ENCODE data around the gene KCNK3.

KCNK3 gene

DNA sequence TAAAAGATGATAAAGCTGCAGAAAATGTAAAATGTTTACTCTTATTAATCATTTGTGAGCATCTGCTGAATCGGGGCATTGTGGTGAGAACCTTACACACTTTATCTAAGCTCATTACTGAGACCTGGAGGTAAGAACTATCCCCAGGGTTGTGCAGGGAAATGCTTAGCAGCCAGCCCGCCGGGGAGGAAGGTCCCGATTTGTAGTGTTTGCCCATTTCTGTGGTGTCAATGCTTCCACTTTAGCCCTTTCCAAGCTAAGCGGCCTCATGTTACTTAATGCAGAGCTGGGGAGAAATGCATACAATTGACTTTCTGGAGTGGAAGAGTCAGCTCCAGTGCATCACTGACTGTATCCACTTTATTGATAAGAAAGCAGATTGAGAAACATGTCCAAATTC, 20.8 kb upstream of the KCNK3 start:
- peaks cover 1% of the 10 kb centered on the region for H3K36me3 Mint-ChIP-seq
- DNase-seq (ENCODE audit: low spot score in 2 of 2) (no peak), ATAC-seq (ENCODE audit: low read depth) (no peak)
- H3K4me3 Mint-ChIP-seq: no peak overlapping the region
- no peaks in the 10 kb centered on the region for H3K4me1 Mint-ChIP-seq
- no peak overlapping the region for H3K27ac Mint-ChIP-seq
- H3K9me3 Mint-ChIP-seq: no peaks in the 10 kb centered on the region
- peaks cover 21% of the 10 kb centered on the region for H3K27me3 Mint-ChIP-seq

DNA sequence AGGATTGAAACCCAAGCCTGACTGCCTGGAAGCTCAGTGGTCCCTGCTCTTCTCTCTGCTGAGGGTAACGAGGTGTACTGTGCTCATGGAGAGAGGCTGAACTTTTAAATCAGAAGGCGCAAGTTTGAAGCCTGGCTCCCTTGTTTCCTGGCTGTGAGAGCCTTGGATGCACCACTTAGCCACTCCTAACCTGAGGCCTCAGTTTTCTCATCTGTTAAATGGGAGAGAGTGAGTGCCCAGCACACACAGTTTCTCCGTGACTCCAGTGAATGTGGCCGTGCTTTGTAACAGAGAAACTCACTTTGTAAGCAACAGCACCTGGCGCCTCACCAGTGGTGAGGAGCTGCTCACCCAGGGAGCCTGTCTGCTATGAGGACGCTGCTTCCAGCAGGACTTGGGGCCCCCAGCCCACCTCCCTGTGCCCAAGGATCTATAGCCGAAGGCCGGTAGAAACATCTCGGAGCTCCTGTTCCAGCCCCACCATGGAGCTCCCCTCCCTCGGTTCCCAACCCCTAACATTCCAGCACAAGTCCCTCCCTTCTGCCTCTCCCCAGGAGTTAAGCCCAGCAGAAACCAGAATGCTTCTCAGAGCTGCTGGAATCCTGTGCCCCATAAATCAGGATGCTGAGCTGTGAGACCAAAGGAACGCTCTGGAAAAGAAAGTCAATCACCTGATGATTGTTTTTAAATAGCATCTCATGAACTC, 20.3 kb upstream of the KCNK3 start:
- Mint-ChIP-seq H3K4me3 (no peak overlapping the region), H3K4me1 (no peaks in the 10 kb centered on the region), H3K9me3 (no peaks in the 10 kb centered on the region), H3K27ac (no peak overlapping the region), H3K27me3 (peaks cover 18% of the 10 kb centered on the region), H3K36me3 (no peaks in the 10 kb centered on the region)
- DNase-seq (ENCODE audit: low spot score in 2 of 2) (no peak), ATAC-seq (ENCODE audit: low read depth) (no peak)

DNA sequence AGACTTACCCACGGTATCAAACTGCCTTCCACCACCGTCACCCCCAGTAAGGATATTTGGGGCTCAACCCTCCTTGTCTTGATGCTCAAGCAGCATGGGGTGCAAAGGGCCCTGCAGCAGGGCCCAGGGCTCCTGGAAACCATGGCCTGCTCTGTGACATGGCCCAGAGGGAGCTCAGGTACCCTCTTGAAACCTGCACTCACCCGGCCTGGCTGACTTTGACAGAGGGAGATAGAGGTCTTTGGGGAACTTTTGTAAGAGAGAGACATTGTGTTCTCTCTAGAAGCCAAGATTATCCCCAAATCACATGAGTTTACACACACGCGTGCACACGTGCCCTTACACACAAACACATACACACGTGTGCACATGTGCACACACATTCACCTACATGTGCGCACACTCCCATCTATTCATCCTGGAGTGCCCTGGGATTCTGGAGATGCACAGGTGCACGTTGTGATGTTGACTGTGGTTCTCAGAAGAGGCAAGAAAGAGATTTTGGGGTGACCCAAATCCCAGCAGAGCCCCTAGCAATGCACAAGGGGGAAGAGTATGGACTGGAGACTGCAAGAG, 19.6 kb upstream of the KCNK3 start:
- no peaks in the 10 kb centered on the region for H3K4me1 Mint-ChIP-seq
- H3K9me3 Mint-ChIP-seq: peaks cover 4% of the 10 kb centered on the region
- no peak overlapping the region for H3K27ac Mint-ChIP-seq
- peaks cover 19% of the 10 kb centered on the region for H3K27me3 Mint-ChIP-seq
- H3K4me3 Mint-ChIP-seq: no peak overlapping the region
- no peak for DNase-seq (ENCODE audit: low spot score in 2 of 2)
- no peak for ATAC-seq (ENCODE audit: low read depth)
- no peaks in the 10 kb centered on the region for H3K36me3 Mint-ChIP-seq

DNA sequence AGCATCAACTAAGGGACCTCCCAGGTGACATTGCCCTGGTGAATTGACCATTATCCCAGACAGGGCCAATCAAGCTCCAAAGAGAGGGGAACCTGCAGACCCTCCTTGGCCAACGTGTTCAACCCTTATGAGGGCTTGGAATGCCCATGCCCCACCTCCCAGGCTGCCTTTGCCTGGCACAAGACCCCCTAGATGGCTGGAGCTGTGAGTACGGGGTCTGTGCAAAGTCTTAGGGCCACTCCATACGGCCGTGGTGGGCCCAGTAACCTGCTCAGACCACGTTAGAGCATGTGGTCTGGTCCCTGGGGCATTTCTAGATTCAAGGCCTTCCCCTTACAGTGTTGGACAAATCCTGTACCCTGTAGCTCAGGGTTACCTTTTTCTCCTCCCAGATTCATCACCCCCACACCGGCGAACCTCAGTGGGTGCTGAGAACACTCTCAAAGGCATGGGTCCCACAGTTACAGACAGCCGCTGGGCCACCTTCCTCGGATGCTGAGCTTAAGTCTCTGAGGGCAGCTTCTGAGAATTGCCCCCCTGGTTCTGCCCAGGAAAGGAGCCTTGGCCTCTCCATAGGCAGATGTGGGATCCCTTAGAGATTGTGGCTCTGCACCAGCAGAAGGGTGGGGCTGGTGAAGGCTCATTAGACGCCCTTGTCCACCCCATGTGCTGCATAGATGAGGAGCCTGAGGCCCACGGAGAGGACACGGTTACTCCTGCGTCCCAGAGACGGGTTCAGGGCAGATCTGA, 18.3 kb upstream of the KCNK3 start:
- peaks cover 4% of the 10 kb centered on the region for H3K9me3 Mint-ChIP-seq
- H3K36me3 Mint-ChIP-seq: no peaks in the 10 kb centered on the region
- peaks cover 14% of the 10 kb centered on the region for H3K27me3 Mint-ChIP-seq
- ATAC-seq (ENCODE audit: low read depth) (no peak), DNase-seq (ENCODE audit: low spot score in 2 of 2) (no peak)
- H3K4me1 Mint-ChIP-seq: no peaks in the 10 kb centered on the region
- H3K27ac Mint-ChIP-seq: no peak overlapping the region
- no peak overlapping the region for H3K4me3 Mint-ChIP-seq

DNA sequence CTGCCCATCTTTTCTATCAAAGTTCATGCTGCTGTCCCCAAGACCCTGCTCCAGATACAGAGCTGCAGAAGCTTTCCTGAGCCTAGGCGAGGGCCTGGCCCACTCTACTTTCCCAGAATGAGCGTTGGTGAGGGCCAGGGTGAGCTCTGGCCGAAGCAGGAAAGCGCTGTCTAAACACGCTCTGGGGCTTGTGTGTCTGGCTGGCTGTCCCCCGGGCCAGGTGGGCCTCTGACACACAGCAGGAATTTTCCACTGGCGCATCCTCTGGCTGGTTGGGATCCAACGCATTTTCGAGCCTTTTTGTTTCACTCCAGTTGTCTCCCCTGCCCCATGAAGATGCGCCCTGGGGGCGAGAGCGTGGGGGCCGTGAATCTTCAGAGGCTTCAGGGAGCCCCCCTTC, 17.8 kb upstream of the KCNK3 start:
- no peak for DNase-seq (ENCODE audit: low spot score in 2 of 2)
- Mint-ChIP-seq H3K36me3 (no peaks in the 10 kb centered on the region), H3K4me1 (no peaks in the 10 kb centered on the region), H3K27me3 (peaks cover 14% of the 10 kb centered on the region), H3K4me3 (no peak overlapping the region), H3K9me3 (peaks cover 4% of the 10 kb centered on the region), H3K27ac (no peak overlapping the region)
- no peak for ATAC-seq (ENCODE audit: low read depth)

DNA sequence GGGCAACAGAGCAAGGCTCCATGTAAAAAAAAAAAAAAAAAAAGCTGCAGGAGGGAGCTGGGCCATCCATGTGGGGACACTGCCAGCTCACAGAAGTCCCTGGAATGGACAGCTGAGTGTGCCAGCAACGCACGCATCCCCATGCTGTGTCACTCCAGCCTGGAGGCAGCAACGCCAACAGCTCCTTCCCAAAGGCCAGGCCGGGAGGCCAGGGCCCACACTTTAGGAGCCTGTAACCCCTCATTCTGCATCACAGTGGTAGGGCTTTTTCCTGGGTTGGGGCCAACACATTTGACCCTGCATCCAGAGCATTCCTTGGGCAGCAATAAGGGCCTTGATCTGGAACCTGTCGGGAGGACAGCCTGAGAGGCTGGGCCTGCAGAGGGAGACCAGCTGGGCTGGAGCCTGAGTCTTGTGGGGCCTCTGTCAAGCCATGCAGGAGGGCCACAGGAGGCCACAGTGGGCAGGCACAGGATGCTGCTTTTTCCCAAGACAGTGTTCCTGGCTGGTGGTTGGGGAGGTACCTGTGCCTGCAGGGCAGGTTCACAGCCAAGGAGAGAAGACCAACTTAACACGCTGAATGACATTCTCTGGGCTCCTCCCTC, 16.8 kb upstream of the KCNK3 start:
- H3K36me3 Mint-ChIP-seq: no peaks in the 10 kb centered on the region
- ATAC-seq (ENCODE audit: low read depth): no peak
- peaks cover 12% of the 10 kb centered on the region for H3K27me3 Mint-ChIP-seq

DNA sequence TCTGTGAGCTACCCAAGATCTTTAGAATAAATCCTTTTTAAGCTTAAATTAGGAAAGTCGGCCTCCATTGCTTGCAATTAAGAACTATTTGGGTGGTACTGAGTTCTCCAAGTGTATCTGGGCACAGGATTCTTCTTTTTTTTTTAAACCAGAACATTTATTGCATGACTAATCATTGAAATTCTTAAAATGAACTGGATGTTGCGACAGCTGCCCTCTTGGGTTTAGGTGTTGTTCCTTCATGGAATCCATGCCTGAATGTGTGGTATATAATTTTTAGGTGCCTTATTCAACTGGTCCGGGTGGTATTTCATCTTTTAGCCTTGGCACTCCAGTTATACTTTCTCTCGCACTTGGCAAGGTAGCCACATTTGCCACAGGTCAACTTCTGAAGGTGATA, 14.5 kb upstream of the KCNK3 start:
- no peaks in the 10 kb centered on the region for H3K36me3 Mint-ChIP-seq
- DNase-seq (ENCODE audit: low spot score in 2 of 2) (no peak), ATAC-seq (ENCODE audit: low read depth) (no peak)
- H3K4me1 Mint-ChIP-seq: no peaks in the 10 kb centered on the region
- no peak overlapping the region for H3K27ac Mint-ChIP-seq
- H3K9me3 Mint-ChIP-seq: peaks cover 4% of the 10 kb centered on the region
- peaks cover 16% of the 10 kb centered on the region for H3K27me3 Mint-ChIP-seq
- no peak overlapping the region for H3K4me3 Mint-ChIP-seq

More for the DNA sequence above, 16.8 kb upstream of the KCNK3 start:
- H3K9me3 Mint-ChIP-seq: peaks cover 4% of the 10 kb centered on the region
- no peak overlapping the region for H3K4me3 Mint-ChIP-seq
- H3K4me1 Mint-ChIP-seq: no peaks in the 10 kb centered on the region
- no peak for DNase-seq (ENCODE audit: low spot score in 2 of 2)
- no peak overlapping the region for H3K27ac Mint-ChIP-seq

DNA sequence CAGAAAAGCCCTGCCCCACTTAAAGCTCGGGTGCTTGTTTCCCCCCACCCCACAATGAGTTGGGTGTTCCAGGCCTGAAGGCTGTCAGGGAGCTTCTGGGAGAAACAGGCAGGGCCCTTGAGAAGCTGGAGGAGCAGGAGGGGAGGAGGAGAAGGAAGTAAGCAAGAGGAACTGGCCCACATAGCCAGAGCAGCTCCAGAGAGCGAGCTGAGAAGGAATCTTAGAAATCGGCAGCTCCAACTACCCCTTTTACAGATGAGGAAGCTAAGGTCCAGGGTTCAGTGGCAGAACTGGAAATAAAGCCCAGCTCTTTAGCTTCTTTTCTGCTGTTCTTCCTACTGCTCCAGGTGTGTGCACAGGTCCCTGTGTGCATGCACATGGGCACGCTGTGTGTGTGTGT, 12.7 kb upstream of the KCNK3 start:
- H3K36me3 Mint-ChIP-seq: no peaks in the 10 kb centered on the region
- no peak overlapping the region for H3K4me3 Mint-ChIP-seq
- H3K27ac Mint-ChIP-seq: no peak overlapping the region
- no peak for DNase-seq (ENCODE audit: low spot score in 2 of 2)
- H3K9me3 Mint-ChIP-seq: peaks cover 4% of the 10 kb centered on the region
- no peaks in the 10 kb centered on the region for H3K4me1 Mint-ChIP-seq
- ATAC-seq (ENCODE audit: low read depth): no peak
- peaks cover 16% of the 10 kb centered on the region for H3K27me3 Mint-ChIP-seq

DNA sequence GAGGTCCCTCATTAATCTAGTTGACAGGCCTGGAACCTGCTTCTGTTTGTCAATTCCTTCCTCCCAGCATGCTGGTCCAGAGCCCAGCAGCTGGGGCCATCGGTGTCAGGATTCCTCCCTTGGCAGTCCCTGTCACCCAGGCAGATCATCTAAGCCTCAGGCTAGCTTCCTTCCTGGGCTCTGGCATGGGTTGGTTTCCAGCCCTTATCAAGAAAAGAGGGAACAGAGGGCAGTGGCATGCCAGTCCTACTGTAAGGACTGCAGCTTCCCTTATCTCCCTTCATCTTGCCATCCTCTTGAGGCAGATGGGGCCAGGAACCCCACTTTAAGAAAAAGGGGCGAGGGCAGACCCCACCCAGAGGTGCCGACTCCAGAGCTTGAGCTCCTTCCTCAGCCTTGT, 10.9 kb upstream of the KCNK3 start:
- DNase-seq (ENCODE audit: low spot score in 2 of 2) (no peak), ATAC-seq (ENCODE audit: low read depth) (no peak)
- H3K4me1 Mint-ChIP-seq: peaks cover 7% of the 10 kb centered on the region
- H3K27me3 Mint-ChIP-seq: peaks cover 26% of the 10 kb centered on the region
- H3K27ac Mint-ChIP-seq: no peak overlapping the region
- peaks cover 4% of the 10 kb centered on the region for H3K9me3 Mint-ChIP-seq
- no peak overlapping the region for H3K4me3 Mint-ChIP-seq
- no peaks in the 10 kb centered on the region for H3K36me3 Mint-ChIP-seq

DNA sequence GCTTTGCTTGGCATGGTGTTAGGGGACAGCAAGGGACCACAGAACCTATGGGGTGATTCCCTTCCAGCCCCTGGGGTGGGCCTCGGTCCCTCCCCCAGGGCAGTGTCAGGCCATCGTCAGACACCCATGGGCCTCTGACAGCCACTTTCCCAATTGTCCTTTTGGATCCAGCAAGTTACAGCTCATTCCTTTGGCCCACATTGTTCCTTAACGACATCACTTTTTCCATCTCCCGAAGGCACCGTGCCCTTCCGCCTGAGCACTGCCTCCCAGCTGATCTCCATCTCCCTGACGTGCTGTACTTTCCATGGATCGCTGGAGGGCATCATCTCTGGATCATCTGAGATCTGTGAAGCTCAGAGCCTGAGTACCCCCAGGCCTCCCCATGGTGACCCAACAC, 10.4 kb upstream of the KCNK3 start:
- no peak for ATAC-seq (ENCODE audit: low read depth)
- no peaks in the 10 kb centered on the region for H3K36me3 Mint-ChIP-seq
- no peak for DNase-seq (ENCODE audit: low spot score in 2 of 2)
- H3K9me3 Mint-ChIP-seq: peaks cover 4% of the 10 kb centered on the region
- H3K4me3 Mint-ChIP-seq: no peak overlapping the region
- no peak overlapping the region for H3K27ac Mint-ChIP-seq
- peaks cover 29% of the 10 kb centered on the region for H3K27me3 Mint-ChIP-seq
- peaks cover 7% of the 10 kb centered on the region for H3K4me1 Mint-ChIP-seq

DNA sequence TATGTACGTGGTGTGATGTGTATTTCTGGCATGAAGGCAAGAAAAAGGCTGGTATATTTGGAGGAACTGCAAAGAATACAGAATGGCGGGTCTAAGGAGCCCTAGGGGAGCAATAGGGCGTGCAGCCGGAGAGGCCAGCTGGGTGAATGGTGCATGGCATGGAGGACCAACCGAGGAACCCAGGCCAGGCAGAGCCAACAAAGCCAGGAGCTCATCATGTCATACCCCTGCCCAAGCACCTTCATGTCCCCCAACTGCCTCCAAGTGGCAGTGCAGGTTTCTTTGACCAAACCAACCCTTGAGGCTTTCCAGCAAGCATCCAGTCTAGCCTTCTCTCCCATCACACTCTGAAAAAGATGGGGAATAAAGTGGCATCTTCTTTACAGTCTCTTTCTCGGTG, 8.9 kb upstream of the KCNK3 start:
- peaks cover 7% of the 10 kb centered on the region for H3K4me1 Mint-ChIP-seq

DNA sequence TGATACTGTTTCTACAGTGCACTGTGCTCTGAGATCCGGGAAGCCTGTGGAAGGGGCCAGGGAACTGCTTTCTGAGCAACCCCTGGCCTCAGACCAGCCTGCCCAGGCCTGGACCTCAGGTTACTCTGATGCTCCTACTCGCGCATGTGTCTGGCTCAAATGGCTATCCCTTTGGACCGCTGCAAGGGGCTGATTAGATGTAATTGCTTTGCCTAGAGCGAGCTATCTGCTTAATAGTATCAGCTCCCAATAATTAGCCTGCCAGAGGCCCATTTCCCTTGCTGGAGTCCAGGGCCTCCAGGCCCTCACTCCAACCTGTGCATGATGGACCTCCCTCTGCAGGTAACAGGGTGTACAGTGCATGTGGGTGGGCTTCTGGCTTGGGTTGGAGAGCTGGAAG, 7.2 kb upstream of the KCNK3 start:
- peaks cover 7% of the 10 kb centered on the region for H3K4me1 Mint-ChIP-seq
- no peak overlapping the region for H3K27ac Mint-ChIP-seq
- no peaks in the 10 kb centered on the region for H3K9me3 Mint-ChIP-seq
- ATAC-seq (ENCODE audit: low read depth) (no peak), DNase-seq (ENCODE audit: low spot score in 2 of 2) (no peak)
- H3K27me3 Mint-ChIP-seq: peaks cover 28% of the 10 kb centered on the region
- H3K36me3 Mint-ChIP-seq: no peaks in the 10 kb centered on the region
- no peak overlapping the region for H3K4me3 Mint-ChIP-seq

More for the DNA sequence above, 8.9 kb upstream of the KCNK3 start:
- Mint-ChIP-seq H3K4me3 (no peak overlapping the region), H3K9me3 (no peaks in the 10 kb centered on the region), H3K36me3 (no peaks in the 10 kb centered on the region), H3K27ac (no peak overlapping the region), H3K27me3 (peaks cover 27% of the 10 kb centered on the region)
- DNase-seq (ENCODE audit: low spot score in 2 of 2): no peak
- no peak for ATAC-seq (ENCODE audit: low read depth)

DNA sequence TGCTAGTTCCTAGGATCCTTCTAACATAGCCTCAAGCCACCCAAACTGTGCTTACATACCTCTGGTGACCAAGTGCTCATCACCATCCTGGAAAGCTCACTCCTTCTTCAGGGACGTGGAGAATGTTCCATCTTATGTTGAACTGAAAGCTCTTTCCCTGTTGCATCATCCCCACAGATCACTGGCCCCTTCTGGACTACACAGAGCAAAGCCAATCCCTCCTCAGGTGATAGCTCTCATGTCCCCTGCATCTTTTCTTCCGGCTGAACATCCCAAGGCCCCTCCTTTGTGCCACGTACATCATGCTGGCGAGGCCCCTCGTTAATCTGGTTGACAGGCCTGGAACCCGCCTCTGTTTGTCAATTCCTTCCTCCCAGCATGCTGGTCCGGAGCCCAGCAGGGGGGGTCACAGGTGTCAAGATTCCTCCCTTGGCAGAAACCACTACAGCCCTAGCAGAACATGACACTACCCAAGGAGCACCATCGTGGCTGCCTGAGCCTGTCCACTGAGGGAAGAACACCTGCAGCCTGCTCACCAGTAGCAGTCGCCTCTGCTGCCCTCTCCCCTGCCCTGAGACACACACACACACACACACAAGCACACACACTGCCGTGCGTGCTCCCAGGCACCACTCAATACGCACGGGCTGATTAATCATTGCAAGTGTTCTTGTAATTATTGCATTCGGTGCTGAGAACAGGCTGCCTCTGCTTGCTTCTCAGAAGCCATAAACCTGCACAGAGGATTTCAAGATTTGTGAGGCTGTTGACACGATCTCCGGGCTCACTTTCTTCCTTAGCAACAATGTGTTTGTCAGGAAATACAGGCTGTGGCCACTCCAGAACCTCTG, 6.3 kb upstream of the KCNK3 start:
- Mint-ChIP-seq H3K4me3 (no peak overlapping the region), H3K27ac (no peak overlapping the region), H3K27me3 (peaks cover 28% of the 10 kb centered on the region), H3K9me3 (no peaks in the 10 kb centered on the region), H3K36me3 (no peaks in the 10 kb centered on the region), H3K4me1 (peaks cover 7% of the 10 kb centered on the region)
- ATAC-seq (ENCODE audit: low read depth): no peak
- DNase-seq (ENCODE audit: low spot score in 2 of 2): no peak

DNA sequence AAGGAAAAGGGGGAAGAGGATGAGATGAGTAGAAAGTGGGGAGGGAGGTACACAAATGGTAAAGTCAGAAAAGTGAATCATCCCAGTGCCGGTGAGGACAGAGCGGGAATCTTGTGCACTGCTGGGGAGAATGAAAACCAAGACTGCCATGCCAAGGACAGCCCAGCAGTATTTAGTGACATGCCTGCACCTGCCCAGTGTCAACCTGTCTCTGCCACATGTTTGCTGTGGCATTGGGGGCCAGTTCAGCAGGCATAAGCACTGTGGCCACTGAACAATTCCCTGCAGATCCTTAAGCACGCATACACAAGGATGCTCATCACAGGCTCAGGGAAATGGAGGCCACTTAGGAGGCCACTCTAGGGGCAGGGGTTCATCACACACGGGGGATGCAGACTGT, 5.2 kb upstream of the KCNK3 start:
- Mint-ChIP-seq H3K36me3 (no peaks in the 10 kb centered on the region), H3K4me3 (no peak overlapping the region), H3K27ac (no peak overlapping the region), H3K4me1 (peaks cover 10% of the 10 kb centered on the region), H3K27me3 (peaks cover 30% of the 10 kb centered on the region), H3K9me3 (no peaks in the 10 kb centered on the region)
- ATAC-seq (ENCODE audit: low read depth) (no peak), DNase-seq (ENCODE audit: low spot score in 2 of 2) (no peak)
